HG03097 (cell line): Measurements from ENCODE around the gene PACRG.

Source experiments
- ATAC-seq: cut with Tn5 transposase; IDR thresholded peaks from one replicate; pipeline ENCODE4 v1.9.1; 2021; ENCODE audit not compliant: unreplicated experiment, low FRiP score

PACRG gene

GRCh38 chr6:162862462-162862861, 134.7 kb downstream of the PACRG start:
- no peak for ATAC-seq

- no peak for ATAC-seq
These were observed 135.2 kb downstream of the PACRG start for GRCh38 chr6:162862941-162863340.

GRCh38 chr6:162863821-162864220, 136.0 kb downstream of the PACRG start:
- ATAC-seq: no peak

GRCh38 chr6:162864911-162865310, 137.1 kb downstream of the PACRG start:
- ATAC-seq: no peak

- no peak for ATAC-seq
These were observed 138.9 kb downstream of the PACRG start for GRCh38 chr6:162866656-162867055.

GRCh38 chr6:162868397-162868796, 140.6 kb downstream of the PACRG start:
- ATAC-seq: no peak

- no peak for ATAC-seq
These were observed 144.2 kb downstream of the PACRG start for GRCh38 chr6:162871966-162872365.

- no peak for ATAC-seq
These were observed 145.8 kb downstream of the PACRG start for GRCh38 chr6:162873537-162873936.

- ATAC-seq: no peak
These were observed 147.3 kb downstream of the PACRG start for GRCh38 chr6:162875070-162875469.

GRCh38 chr6:162882801-162883481, 155.2 kb downstream of the PACRG start:
- ATAC-seq: no peak

GRCh38 chr6:162887981-162888689, 160.4 kb downstream of the PACRG start:
- no peak for ATAC-seq

GRCh38 chr6:162889303-162889702, 161.5 kb downstream of the PACRG start:
- ATAC-seq: no peak

GRCh38 chr6:162898011-162898410, 170.2 kb downstream of the PACRG start:
- no peak for ATAC-seq

GRCh38 chr6:162899148-162899547, 171.4 kb downstream of the PACRG start:
- no peak for ATAC-seq

- no peak for ATAC-seq
These were observed 172.7 kb downstream of the PACRG start for GRCh38 chr6:162900503-162900902.

GRCh38 chr6:162904069-162904663, 176.4 kb downstream of the PACRG start:
- no peak for ATAC-seq

- no peak for ATAC-seq
These were observed 178.7 kb downstream of the PACRG start for GRCh38 chr6:162906479-162906878.

GRCh38 chr6:162907876-162908481, 180.2 kb downstream of the PACRG start:
- no peak for ATAC-seq

GRCh38 chr6:162913206-162913605, 185.4 kb downstream of the PACRG start:
- no peak for ATAC-seq

- ATAC-seq: no peak
These were observed 189.7 kb downstream of the PACRG start for GRCh38 chr6:162917506-162917905.

GRCh38 chr6:162921062-162921461, 193.3 kb downstream of the PACRG start:
- no peak for ATAC-seq
